GM19328 (cell line): ENCODE measurements around the gene AUTS2.

ENCODE experiments used
- ATAC-seq: cut with Tn5 transposase; IDR thresholded peaks from one replicate; pipeline ENCODE4 v1.9.1; 2021; ENCODE audit warnings: mild to moderate bottlenecking, moderate library complexity; ENCODE audit not compliant: unreplicated experiment

Gene AUTS2

DNA sequence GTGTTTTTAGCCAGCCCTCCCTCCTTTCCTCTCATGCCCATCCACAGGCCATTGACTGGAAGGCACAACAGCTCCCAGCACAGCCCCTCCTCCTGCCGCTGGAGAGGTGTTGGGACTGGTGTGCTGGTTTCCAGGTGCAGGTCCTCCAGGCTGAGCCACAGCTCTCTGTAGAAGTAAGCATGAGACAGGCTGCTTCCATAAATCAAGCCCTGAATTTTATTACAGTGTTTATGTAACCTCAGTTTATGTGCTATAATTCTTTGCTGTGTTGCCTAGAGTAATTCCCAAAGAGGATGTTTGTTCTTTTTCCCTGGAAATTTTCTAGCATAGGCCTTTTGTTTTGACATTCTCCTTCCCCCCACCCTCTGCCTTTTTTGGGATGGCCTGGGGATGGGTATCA is 445.8 kb downstream of the AUTS2 start:
- no peak for ATAC-seq

DNA sequence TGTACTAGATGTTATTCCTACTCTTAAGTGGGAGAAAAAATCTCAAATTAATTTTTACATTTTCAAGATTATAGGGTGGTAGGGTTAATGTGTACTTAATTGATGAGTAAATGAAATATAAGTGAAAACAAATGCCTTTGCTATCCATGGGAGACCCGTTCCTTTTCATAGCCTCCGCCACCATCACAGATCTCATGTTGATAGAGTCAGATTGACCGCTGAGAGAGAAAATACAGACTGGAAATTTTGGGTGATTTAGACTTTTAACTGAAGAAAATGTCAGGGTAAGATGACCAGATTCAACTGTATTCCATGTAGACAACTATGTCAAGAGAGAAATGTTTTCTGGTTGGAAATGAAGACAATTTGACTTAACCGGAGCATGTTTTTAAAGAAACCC is 446.2 kb downstream of the AUTS2 start:
- no peak for ATAC-seq

DNA sequence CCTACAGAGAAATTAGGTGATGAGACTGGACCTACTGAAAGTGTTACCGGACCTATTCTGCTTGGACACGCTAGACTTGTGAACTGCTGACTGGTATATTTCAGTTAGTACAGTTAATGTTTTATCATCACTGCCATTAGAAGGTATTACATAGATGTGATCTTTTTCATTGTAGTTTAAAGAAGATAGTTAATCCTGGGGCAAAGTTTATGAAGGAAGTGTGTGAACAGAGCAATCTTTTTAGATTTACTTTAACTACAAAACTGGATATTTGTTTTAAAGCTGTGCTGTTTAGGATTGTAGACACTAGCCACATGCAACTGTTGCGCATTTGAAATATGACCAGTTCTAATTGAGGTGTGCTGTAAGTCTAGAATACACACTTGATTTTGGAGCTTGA is 446.7 kb downstream of the AUTS2 start:
- ATAC-seq = no peak

DNA sequence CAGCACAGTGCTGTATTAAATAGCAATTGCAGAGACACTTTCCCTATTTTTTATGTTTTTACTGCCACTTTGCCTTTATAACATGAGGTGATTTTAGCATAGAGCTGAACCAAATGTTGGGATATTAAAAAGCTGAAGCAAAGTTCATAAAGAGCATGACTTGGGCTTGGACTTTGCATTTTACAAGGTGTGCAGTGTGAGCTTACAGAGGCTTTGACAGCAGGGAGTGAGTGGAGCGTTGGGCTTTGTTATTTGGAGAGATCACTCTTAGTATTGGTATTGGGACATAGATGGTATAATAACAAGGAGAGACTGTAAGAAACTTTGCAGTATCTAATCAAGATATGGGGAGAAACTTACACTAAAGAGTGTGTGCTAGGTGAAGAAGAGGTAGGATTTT is 449.1 kb downstream of the AUTS2 start:
- no peak for ATAC-seq

DNA sequence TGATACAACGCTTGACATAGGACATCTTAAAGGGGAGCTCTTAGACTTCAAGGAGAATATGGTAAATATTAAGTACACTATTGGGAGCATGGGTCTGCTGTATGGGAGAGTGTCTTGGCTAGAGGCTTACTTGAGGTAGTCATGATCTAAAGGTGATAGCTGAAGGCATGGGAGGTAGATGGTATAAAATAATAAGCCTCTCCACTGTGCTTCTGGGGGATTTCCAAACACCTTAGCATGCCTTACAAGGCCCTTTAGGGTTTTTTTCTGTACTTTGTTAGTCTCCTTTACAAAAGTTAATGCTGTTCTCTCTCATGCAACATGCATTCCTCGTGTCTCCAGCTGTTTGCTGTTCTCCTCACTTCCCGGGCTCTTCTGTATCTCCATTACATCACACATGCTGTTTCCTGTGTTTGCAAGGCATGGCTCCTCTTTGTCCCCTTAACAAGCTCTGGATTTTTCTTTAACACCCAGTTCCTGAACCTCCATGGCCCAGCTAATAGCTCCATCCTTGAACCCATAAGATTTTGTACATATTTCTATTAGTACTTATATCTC is 449.7 kb downstream of the AUTS2 start:
- no peak for ATAC-seq

DNA sequence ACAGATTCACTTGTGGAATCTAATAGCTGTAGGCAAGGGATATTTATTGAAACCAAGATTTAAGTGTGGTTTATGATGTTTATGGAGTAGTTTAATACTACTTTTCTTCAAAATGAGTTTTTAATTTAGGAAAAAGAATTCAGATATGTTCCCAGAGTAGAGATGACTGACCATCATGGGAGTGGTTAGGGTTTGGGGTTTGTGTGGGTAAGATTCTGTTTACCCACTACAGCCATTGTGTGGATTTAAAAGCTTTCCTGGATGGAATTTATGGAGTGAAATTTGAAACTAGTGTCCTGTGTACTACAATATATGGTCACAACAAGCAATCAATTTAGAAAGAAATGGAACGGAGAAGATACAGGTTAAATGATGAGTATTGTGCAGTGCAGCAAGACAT is 453.5 kb downstream of the AUTS2 start:
- no peak for ATAC-seq

DNA sequence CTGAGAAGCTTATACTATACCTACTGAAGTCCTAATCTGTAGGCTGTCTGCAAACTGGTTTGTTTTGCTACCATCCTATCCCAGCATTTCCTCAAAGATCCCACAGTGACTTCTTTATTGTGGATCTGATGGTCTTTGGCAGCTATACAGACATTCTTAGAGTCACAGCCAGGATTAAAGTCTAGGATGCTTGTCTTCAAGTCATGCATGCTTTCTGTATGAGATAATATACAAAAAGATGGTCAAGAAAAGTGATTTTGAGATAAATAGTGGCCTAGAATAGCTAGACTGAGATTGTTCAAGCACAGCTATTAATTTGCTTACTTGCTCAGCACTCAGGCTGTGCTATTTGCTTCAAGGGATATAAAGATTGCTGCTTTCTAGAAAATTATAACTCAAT is 454.4 kb downstream of the AUTS2 start:
- no peak for ATAC-seq

DNA sequence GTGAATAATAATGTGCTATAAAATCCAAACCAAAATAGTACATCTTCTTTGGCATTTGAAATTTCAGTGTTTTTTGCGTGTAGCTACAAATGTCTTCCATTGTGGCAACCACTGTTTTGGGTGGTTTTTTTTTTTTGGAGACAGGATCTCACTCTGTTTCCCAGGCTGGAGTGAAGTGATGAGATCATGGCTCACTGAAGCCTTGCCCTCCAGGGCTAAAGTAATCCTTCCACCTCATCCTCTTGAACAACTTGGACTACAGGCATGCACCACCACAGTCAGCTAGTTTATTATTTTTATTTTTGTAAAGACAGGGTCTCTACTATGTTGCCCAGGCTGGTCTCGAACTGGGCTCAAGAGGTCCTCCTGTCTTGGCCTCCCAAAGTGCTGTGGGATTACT is 455.1 kb downstream of the AUTS2 start:
- no peak for ATAC-seq

DNA sequence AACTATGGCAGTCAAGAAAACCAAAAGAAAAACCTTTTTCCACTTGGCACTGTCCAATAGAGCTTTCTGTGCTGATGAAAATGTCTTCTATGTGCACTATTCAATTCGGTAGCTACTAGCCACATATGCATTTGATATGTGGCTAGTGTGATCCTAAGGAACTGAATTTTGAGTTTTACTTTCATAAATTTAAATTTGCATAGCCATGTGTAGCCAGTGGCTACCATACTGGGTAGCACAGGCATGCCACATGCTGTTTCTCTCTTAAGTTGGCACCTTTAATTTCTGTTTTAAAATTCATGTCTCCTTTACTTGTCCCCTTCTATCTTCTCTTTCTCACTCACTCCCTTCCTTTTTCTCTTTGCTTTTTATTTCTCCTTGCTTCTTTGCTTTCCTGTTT is 455.7 kb downstream of the AUTS2 start:
- no peak for ATAC-seq

DNA sequence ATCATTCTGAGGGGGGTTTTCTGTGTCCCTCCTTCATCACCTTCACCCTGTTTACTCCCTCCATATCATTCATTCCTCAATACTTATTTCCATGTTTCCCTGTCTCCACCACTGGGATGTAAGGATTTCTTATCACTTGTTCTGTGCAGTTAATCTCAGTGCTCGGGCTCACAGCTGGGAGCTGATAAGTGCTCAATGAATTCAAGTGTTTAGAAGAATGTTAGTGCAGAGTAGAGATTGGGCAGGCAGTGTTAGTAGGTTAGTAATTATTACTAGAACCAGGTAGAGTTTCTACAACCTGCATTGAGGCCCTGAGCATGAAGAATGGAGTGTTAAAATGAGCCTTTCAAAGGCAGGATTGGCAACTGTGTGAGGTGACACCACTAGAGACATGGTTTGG is 458.1 kb downstream of the AUTS2 start:
- ATAC-seq = no peak

DNA sequence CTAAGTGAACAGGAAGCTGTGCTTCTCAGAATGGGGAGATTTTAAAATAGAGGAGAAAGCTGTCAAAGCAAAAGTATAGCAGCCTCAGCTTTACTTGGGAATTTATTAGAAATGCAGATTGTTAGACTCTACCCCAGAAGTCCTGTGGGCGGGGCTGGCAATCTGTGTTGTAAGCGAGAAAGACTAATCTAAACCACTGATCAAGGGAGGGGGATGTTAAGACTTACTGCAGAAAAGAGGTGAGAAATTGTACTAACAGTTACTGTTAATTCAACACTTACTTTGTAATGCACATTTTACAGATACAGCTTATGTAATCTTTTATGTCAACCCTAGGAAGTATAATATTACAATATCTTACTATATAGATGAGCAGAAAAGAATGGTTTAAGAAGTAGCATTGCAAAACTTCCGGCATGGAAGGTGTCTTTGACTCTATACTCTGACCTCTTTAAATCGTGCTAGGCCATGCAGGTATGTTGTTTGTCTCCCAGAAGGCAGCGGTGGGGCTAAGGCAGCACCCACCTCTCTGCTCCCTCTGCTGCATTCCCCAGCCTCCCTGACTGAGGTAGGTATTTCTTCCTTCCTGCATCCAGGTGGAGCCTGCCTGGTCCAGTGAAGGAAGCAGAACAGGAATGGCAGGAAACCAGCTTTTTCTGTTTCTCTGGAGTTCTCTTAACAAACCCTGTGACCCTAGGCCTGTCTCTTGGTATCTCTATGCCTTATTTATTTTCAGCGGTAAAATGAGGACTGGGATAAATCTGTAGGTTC is 462.2 kb downstream of the AUTS2 start:
- ATAC-seq = no peak

DNA sequence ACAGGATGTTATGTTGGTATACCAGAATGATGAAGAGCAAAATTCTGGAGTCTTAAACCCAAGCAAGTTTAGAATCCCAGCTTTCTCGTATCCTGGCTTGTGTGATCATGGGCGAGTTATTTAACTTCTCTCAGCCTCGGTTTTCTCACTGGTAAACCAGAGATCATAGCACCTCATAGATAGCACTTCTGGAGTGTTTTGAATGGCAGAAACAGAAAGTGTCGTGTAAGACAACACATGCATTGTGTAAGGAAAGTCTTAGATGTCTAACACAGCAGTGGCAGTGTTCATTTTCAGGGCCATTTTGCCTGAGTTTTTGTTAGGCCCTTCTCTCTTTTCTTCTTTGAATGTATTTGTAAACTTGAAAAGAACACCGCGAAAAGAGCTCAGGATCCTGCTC is 465.1 kb downstream of the AUTS2 start:
- ATAC-seq = no peak

DNA sequence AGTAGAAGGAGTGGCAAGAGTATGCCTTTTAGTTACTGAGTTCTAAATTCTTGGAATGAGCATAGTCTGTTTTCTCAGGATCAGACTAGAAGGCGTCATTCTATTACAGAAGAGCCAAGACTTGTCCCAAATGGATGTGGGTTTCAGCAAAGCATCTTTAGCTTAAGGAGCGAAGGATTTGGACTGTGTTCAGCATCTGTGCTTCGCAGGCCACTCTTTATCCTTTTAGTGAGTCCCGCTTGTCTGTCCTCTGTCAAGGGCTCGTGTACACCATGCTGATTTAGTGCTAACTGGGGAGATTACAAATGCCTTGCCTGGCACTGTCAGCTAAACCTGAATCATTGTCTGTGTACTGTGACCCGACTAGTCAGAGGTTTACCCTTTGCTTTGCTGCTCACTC is 465.7 kb downstream of the AUTS2 start:
- no peak for ATAC-seq

DNA sequence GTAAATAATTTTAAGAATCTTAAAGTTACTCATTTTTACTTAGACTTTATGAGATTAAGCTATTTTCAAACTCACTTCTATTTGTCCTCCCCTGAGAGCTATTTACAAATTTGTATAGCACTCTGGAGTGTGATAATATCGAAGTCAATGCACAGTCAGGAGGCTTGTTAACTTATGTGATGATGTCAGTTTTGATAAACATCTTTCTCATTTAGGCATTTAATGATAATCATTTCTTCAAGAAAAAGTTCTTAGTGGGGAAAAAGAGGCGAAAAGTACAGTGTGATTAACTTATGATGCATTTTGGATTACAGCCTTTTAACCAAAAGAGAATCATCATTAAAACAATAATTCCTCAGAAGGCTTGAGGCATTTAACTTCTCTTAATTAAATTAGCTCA is 468.6 kb downstream of the AUTS2 start:
- no peak for ATAC-seq

DNA sequence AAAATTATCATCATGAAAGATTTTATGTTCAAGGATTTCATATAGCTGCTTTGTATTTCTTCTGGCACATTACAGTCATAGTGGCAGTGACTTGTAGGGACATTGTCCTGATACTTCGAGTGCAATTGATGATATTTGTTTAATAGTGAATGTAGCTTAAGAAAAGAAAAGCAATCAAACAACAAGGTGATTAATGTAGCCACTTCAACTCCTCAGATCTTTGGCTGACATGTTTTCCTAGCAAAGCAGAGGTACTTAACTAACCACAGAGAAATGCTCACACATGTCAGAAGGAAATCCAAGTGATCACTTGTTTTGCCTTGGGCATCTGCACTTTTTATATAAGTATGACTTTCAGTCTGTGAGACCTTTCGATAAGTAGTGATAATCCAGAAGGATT is 470.3 kb downstream of the AUTS2 start:
- no peak for ATAC-seq

DNA sequence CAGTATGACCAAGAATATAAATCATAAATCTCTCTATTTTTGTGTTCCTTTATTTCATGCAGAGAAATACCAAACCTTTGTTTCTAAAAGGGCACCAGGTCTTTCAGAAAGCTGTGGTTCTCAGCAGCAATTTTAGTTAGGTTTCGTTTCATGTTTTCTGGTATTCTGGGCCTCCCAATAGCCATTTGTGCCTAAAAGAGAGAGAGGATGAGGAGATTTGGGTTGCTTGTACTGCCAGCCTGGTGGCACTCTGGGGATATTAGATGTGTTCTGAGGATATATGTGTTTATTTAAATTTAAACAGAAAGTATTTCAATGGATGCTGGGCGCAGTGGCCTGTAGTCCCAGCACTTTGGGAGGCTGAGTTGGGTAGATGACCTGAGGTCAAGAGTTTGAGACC is 471.7 kb downstream of the AUTS2 start:
- no peak for ATAC-seq

DNA sequence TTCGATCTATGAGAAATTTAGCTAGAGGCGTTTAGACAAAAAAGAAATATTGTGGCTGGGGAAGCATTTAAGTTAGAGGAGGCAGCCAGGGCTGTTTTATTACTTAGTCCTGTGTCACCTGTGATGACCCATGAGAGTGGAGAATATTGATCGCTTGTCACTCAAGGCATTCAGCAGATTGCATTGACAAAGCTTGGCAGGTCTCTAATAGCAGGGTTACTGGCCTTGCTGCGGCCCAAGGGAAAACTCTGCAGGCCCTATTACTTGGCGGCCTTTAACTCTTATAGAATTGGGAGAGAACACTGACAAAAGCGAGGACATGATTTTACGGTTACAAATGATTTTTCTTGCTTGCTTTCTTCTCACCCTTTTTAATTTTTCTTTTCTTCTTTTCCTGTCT is 473.5 kb downstream of the AUTS2 start:
- ATAC-seq = no peak

DNA sequence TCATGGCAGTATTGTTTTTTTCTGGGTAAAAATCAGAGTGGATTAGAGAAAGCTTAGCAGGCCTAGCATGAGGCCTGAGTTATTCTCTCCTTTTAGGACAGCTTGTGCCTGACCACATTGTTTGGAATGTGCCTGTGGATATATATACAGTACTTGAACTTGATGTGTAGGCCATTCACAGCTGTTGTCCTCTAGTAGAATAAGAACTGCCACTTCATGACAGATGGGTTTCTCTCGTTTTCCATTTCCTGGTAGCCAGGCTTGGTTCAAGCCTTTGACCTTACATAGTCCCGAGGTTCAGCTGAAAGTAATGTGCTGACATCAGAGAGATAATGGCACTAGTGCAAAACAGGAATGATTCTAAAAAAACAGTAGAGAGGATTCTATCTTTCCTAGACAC is 473.9 kb downstream of the AUTS2 start:
- no peak for ATAC-seq

DNA sequence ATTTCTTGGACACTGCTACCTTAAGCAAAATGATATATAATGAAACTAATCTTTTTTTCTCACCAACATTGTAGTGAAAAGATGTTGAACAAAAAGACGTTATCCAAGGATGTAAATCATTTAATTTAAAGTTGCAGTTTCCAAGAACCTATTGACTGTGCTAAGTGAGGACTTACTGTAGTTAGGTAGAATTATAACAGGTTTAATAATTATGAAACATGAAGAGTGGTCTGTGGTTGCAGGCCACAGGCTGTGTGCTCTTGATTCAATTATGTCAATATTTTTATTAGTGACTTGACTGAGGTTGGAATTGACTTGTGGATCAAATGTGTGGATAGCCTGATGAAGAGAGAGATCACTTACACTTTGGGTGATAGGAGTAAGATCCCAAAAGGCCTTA is 478.1 kb downstream of the AUTS2 start:
- ATAC-seq = no peak

DNA sequence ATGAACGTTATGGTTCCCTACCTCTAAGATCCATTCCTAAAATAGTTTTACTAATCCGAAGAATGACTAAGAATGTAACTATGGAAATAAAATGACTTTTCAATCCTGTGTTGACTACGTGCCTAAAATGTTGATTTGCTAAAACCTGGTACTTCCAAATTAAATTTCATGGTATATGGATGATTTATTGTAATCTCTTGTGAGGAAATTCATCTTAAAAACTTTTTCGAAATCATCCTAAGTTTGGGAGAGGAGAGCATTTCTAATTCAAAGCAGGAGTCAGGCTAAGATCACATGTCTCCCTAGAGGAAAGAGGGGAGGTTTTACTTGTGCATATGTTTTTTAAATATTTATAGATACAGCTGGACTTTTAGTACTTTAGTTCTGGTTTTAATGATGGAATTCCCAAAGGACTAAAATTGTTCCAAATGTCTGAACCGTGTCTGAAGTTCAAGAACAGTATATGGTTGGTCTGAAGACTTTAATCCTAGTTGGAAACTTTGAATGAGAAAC is 483.9 kb downstream of the AUTS2 start:
- ATAC-seq = no peak

DNA sequence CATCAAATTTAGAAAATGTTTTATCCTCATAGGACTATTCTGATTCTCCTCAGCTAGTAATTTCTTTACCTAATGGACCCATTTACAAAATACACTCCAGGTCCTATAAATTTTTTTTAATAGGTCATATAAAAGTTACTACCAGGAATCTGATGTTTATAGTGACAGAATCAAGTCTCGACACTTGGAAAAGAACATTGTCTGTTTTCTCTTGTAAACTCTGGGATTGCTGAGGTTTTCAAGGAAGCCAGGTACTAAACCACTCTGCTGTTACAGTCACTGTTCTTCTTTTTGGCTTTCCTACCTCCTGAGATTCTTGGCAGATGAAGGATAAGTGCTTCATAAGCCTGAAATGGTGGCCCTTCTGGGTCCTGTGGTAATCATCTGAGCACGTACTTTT is 493.1 kb downstream of the AUTS2 start:
- ATAC-seq = no peak

DNA sequence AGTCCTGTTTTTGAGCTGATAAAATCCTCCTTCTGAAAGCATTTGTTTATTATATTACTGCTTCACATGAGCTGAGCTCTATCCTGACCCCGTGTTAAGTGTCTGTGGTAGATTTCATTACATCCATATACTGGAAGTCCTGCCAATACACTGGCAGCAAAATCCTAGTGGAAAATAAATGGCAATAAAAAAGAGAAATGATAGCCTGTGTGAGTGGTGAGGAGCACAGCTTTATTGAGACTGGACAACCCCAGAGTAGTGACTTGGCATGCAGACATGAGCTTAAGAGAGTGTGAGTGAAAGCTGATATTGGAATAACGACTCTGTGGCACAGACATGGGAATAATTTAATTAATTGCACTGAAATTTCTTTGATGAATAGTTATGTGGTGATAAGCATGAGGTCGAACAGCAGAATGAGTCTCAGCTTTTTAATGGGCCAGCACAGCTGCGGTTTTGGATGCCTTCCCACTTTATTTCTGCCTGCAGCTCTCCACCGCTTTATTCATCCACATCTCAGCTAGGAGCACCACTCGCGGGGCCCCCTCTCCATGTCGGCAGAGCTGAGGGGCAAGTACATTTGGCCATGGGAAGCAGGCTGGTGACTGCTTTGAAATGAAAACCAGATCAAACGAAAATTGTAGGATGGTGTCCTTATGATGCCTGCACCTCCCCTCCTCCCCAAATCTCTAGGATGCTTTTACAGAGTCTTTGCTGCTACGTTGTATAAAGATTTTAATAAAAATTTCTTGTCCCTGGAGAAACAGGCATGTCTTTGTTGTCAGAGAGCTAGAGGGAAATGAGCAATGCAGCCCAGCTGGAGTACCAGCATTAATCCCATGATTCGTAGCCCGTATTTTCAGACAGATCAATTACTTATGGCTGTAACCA is 494.3 kb downstream of the AUTS2 start:
- ATAC-seq = no peak
